ENCODE results near the gene CCS. TPM values are rescaled to one million over a fixed set of nuclear protein-coding genes. Genes with fewer than 3 reads are reported as not detected.
"Not testable (repeated sequence)": the region's sequence is repeated elsewhere in the genome, so short reads cannot be mapped to it uniquely, and the experiment has no call there.

Gene CCS
- total and polyA plus RNA-seq, 5 experiments from 2014 or later: 39.2 to 59.1 (median 53.4) TPM

GRCh38 chr11:66580803-66581202 lies 12.2 kb upstream of the CCS start:
- Mint-ChIP-seq H3K4me1 (peaks cover 6 to 14% (median 9%) of the 10 kb centered on the region in 4 donors), H3K36me3 (peaks cover 0 to 1% (median 0%) of the 10 kb centered on the region in 3 donors), H3K27me3 (peaks cover 0 to 10% (median 8%) of the 10 kb centered on the region in 5 donors), H3K27ac (peak overlapping the region in 1 of 10 donors; percentile 15), H3K9me3 (peaks cover 0 to 14% (median 8%) of the 10 kb centered on the region in 9 donors), H3K4me3 (no peak overlapping the region)
- POLR2A ChIA-PET: interaction anchor here (1.1 to 3.4 kb wide), 2 partner anchors 58 to 98 kb away, joined by 3 to 46 read pairs; partner anchors contain the start of gene RBM4B
- ATAC-seq (no peak), DNase-seq (no peak)

DNA sequence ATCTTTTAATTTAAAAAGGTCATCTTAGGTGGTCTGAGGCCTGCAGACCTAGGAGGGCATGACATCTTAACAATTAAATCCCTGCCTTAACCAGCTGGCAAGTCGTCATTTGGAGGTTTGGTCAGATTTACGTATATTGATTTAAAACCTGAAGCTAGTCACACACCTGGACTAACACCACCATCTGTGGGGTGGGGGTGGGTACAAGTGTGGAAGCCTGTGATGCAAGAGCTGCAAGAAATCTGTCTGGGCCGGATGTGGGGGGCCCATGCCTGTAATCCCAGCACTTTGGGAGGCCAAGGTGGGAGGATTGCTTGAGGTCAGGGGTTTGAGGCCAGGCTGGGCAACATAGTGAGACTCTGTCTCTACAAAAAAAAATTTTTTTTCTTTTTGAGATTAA lies 11.7 kb upstream of the CCS start:
- peaks cover 0 to 1% (median 0%) of the 10 kb centered on the region in 3 donors for H3K36me3 Mint-ChIP-seq
- POLR2A ChIA-PET: interaction anchor here (1.1 to 3.4 kb wide), 2 partner anchors 58 to 97 kb away, joined by 3 to 46 read pairs; partner anchors contain the start of gene RBM4B
- H3K9me3 Mint-ChIP-seq: peaks cover 0 to 14% (median 8%) of the 10 kb centered on the region in 9 donors
- peaks cover 6 to 14% (median 9%) of the 10 kb centered on the region in 4 donors for H3K4me1 Mint-ChIP-seq
- ATAC-seq: no peak
- DNase-seq: no peak
- H3K27me3 Mint-ChIP-seq: peaks cover 0 to 8% (median 6%) of the 10 kb centered on the region in 5 donors
- no peak overlapping the region for H3K4me3 Mint-ChIP-seq
- H3K27ac Mint-ChIP-seq: peak overlapping the region in 1 of 10 donors; percentile 15

- H3K9me3 Mint-ChIP-seq: peaks cover 0 to 14% (median 8%) of the 10 kb centered on the region in 9 donors
- H3K27me3 Mint-ChIP-seq, H3K36me3 Mint-ChIP-seq, POLR2A ChIA-PET, H3K4me3 Mint-ChIP-seq, DNase-seq, ATAC-seq, H3K27ac Mint-ChIP-seq: not testable (repeated sequence)
- H3K4me1 Mint-ChIP-seq: peaks cover 6 to 14% (median 9%) of the 10 kb centered on the region in 4 donors
These were observed 10.3 kb upstream of the CCS start for GRCh38 chr11:66582565-66583147.

- POLR2A ChIA-PET, H3K4me3 Mint-ChIP-seq, H3K4me1 Mint-ChIP-seq, ATAC-seq, H3K27ac Mint-ChIP-seq, H3K27me3 Mint-ChIP-seq, DNase-seq, H3K36me3 Mint-ChIP-seq: not testable (repeated sequence)
- H3K9me3 Mint-ChIP-seq: peaks cover 0 to 14% (median 8%) of the 10 kb centered on the region in 9 donors
These were observed 7.5 kb upstream of the CCS start for GRCh38 chr11:66585447-66585846.

DNA sequence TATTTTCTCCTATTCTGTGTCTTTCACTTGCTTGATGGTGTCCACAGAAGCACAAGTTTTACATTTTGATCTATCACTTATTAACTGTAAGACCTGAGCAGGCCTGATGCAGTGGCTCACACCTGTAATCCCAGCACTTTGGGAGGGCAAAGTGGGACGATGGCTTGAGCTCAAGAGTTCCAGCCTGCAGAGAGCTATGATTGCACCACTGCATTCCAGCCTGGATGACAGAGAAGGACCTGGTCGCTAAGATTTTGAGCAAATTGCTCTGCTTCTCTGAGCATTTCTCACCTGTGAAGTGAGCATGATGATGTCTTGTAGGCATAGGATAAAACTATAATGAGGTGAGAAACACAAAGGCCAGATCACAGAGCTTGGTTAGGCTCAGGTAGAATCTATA lies 6.8 kb upstream of the CCS start:
- Mint-ChIP-seq H3K27ac (no peak overlapping the region), H3K9me3 (peaks cover 0 to 14% (median 8%) of the 10 kb centered on the region in 9 donors), H3K36me3 (peaks cover 0 to 1% (median 0%) of the 10 kb centered on the region in 3 donors), H3K4me1 (no peaks in the 10 kb centered on the region), H3K27me3 (peaks cover 0 to 2% (median 0%) of the 10 kb centered on the region in 5 donors), H3K4me3 (no peak overlapping the region)
- POLR2A ChIA-PET: no interaction called here
- DNase-seq (no peak), ATAC-seq (no peak)

DNA sequence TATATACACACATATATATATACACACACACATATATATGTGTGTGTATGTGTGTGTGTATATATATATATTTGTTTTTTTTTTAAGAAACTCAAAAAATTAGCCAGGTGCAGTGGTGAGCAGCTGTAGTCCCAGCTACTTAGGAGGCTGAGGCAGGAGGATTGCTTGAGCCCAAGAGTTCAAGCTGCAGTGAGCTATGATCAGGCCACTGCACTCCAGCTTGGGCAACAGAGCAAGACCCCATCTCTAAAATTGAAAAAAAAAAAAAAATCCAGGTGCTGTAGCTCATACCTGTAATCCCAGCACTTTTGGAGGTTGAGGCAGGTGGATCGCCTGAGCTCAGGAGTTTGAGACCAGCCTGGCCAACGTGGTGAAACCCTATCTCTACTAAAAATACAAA lies 3.7 kb upstream of the CCS start:
- H3K9me3 Mint-ChIP-seq, ATAC-seq, H3K36me3 Mint-ChIP-seq, H3K4me3 Mint-ChIP-seq, DNase-seq, H3K27ac Mint-ChIP-seq, H3K27me3 Mint-ChIP-seq: not testable (repeated sequence)
- POLR2A ChIA-PET: interaction anchor here (8.2 kb wide), 1 partner anchor 29 kb away, joined by 72 read pairs; the partner anchor contains the start of gene RBM14
- H3K4me1 Mint-ChIP-seq: peaks cover 10 to 21% (median 19%) of the 10 kb centered on the region in 4 donors

DNA sequence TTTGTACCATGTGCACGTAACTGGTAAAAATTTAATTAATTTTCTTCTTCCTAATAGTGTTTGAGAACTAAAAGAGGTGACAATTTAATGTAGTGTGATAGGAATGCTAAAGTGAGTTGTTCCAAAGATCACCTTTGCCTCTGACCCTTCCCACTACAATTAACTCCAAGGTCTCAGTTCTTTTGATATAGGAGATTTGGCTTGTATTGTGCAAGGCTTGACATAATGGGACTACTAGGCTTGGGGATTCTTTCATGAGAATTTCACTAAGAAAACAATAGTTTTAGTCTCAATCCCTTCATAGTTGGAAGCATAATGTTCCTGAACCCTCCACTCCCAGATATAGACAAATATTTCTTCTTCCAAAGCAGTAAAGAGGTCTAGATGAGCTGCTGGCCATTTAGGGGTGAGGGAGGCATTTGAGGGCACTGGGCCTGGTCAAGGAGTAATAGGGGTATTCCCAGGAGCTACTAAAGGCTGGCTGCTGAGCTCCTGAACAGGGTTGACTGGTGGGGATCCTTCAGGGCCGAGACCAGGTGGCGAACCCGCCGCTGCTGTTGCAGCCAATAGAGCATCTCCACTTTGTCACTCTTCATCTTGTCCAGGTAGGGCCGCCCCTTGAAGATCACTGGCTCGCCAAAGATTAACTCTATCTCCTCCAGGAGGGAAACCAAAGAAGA lies 2.8 kb upstream of the CCS start:
- POLR2A ChIA-PET: interaction anchor here (0.7 to 8.2 kb wide), 3 partner anchors 28 to 88 kb away, joined by 3 to 72 read pairs (median 4); partner anchors contain the start of genes ACTN3, RBM14, RBM4B and ZDHHC24
- ATAC-seq (no peak), DNase-seq (no peak)
- Mint-ChIP-seq H3K27me3 (peaks cover 0 to 2% (median 0%) of the 10 kb centered on the region in 5 donors), H3K36me3 (no peaks in the 10 kb centered on the region), H3K9me3 (no peaks in the 10 kb centered on the region), H3K4me1 (peaks cover 14 to 29% (median 27%) of the 10 kb centered on the region in 4 donors), H3K27ac (peak overlapping the region in 1 of 10 donors; percentile 51), H3K4me3 (peak overlapping the region in 3 of 10 donors; percentile 10 to 22 (median 18))

- peak overlapping the region in 5 of 10 donors; percentile 19 to 100 (median 56) for H3K27ac Mint-ChIP-seq
- no peaks in the 10 kb centered on the region for H3K36me3 Mint-ChIP-seq
- H3K4me1 Mint-ChIP-seq: peaks cover 19 to 40% (median 37%) of the 10 kb centered on the region in 4 donors
- POLR2A ChIA-PET: interaction anchor here (0.8 to 8.2 kb wide), 4 partner anchors 27 to 87 kb away, joined by 3 to 72 read pairs (median 35); partner anchors contain the start of genes RBM14, RBM4 and RBM4B
- H3K27me3 Mint-ChIP-seq: peaks cover 0 to 2% (median 0%) of the 10 kb centered on the region in 5 donors
- DNase-seq: no peak
- peak overlapping the region in 3 of 10 donors; percentile 14 to 88 (median 26) for H3K4me3 Mint-ChIP-seq
- no peak for ATAC-seq
- no peaks in the 10 kb centered on the region for H3K9me3 Mint-ChIP-seq
These were observed 1.8 kb upstream of the CCS start for GRCh38 chr11:66591175-66591574.

DNA sequence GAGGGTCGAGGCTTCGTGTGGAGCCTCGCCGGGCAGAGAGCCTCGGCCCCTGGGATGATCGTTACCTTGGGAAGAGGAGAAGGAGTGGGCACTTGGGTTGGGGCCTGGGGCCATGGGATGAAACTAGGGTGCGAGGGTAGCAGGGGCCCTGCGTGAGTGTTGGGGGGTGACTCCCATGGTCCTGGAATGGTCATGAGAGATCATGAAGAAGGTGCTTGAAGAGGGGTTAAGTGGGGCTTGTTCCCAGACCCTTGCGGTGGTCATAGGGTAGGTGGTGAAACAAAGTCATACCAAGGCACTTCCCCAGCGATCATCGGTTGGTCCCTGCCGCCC lies 284 bp downstream of the CCS start:
- Mint-ChIP-seq H3K27me3 (no peaks in the 10 kb centered on the region), H3K36me3 (no peaks in the 10 kb centered on the region), H3K4me1 (peaks cover 19 to 46% (median 37%) of the 10 kb centered on the region in 4 donors), H3K9me3 (no peaks in the 10 kb centered on the region), H3K27ac (peak overlapping the region; percentile 94 to 100 (median 100)), H3K4me3 (peak overlapping the region; percentile 88 to 100 (median 100))
- ATAC-seq (no peak), DNase-seq (no peak)
- POLR2A ChIA-PET: interaction anchor here (0.6 to 8.2 kb wide), 6 partner anchors 25 to 247 kb away, joined by 3 to 72 read pairs (median 14); partner anchors contain the start of genes CTSF, RBM14, RBM4 and RBM4B

- H3K27me3 Mint-ChIP-seq: no peaks in the 10 kb centered on the region
- DNase-seq: no peak
- POLR2A ChIA-PET: interaction anchor here (0.5 to 8.2 kb wide), 8 partner anchors 24 to 247 kb away, joined by 3 to 72 read pairs (median 10); partner anchors contain the start of genes CTSF, RBM14, RBM4 and RBM4B
- peak overlapping the region; percentile 88 to 100 (median 100) for H3K4me3 Mint-ChIP-seq
- H3K9me3 Mint-ChIP-seq: no peaks in the 10 kb centered on the region
- H3K36me3 Mint-ChIP-seq: no peaks in the 10 kb centered on the region
- no peak for ATAC-seq
- H3K27ac Mint-ChIP-seq: peak overlapping the region; percentile 94 to 100 (median 100)
- H3K4me1 Mint-ChIP-seq: peaks cover 19 to 47% (median 37%) of the 10 kb centered on the region in 4 donors
These were observed 665 bp downstream of the CCS start for GRCh38 chr11:66593650-66594049.

DNA sequence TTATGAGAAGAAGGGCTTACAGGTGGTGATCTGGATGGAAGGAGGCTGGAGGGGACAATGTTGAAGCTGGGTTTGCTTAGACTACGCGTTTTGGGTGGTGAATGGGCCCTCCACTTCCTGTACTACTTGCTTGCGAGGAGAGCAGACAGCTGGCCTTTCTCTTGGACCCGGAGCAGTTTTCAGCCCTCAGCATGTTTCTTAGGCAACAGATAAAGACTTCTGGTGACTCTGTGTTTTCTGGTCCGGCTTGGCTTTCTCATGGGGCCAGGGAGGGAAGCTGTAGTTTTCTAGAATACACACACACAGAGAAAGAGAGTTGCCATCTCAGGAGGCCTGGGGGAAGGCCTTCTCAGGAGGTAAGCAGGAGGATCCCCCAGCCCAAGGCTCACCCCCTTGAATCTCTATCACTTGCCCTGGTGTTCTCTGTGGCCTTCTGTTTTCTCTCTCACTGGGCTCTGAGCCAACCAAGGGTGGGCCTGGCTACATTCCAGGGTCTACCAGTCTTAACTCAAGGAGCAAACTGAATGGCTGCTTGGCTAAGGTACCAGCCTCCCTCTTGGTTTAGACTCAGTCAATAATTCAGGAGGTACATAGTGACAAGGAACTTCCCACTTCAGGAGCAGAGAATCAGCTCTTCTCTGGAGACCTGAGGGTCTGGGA lies 2.4 kb downstream of the CCS start:
- peak overlapping the region; percentile 41 to 88 (median 76) for H3K4me3 Mint-ChIP-seq
- peaks cover 19 to 47% (median 39%) of the 10 kb centered on the region in 4 donors for H3K4me1 Mint-ChIP-seq
- no peak for ATAC-seq
- POLR2A ChIA-PET: interaction anchor here (0.7 to 8.2 kb wide), 6 partner anchors 23 to 157 kb away, joined by 3 to 72 read pairs (median 10); partner anchors contain the start of genes CTSF, MRPL11, RBM14 and RBM4
- peaks cover 0 to 4% (median 0%) of the 10 kb centered on the region in 3 donors for H3K36me3 Mint-ChIP-seq
- peak overlapping the region; percentile 63 to 95 (median 86) for H3K27ac Mint-ChIP-seq
- H3K9me3 Mint-ChIP-seq: no peaks in the 10 kb centered on the region
- DNase-seq: peak in 2 of 10 donors; percentile 14 to 22
- H3K27me3 Mint-ChIP-seq: no peaks in the 10 kb centered on the region

GRCh38 chr11:66598993-66599392 lies 6.0 kb downstream of the CCS start:
- Mint-ChIP-seq H3K4me3 (no peak overlapping the region), H3K27me3 (no peaks in the 10 kb centered on the region), H3K36me3 (peaks cover 0 to 29% (median 0%) of the 10 kb centered on the region in 3 donors), H3K9me3 (no peaks in the 10 kb centered on the region), H3K27ac (no peak overlapping the region), H3K4me1 (peaks cover 11 to 30% (median 22%) of the 10 kb centered on the region in 4 donors)
- POLR2A ChIA-PET: interaction anchor here (1.6 kb wide), 1 partner anchor 9 kb away, joined by 5 read pairs; no protein-coding TSS in a partner anchor
- ATAC-seq (no peak), DNase-seq (no peak)
